ENCODE data around the gene IKZF1.

The IKZF1 gene

GRCh38 chr7:50283731-50284130 is 20.8 kb upstream of the IKZF1 start:
- no peak for DNase-seq (ENCODE audit: low spot score)

- no peak for DNase-seq (ENCODE audit: low spot score)
Measured at GRCh38 chr7:50284296-50284695, 20.2 kb upstream of the IKZF1 start.

GRCh38 chr7:50285269-50285668 is 19.2 kb upstream of the IKZF1 start:
- no peak for DNase-seq (ENCODE audit: low spot score)

GRCh38 chr7:50287129-50287528 is 17.4 kb upstream of the IKZF1 start:
- no peak for DNase-seq (ENCODE audit: low spot score)

GRCh38 chr7:50292165-50292757 is 12.3 kb upstream of the IKZF1 start:
- no peak for DNase-seq (ENCODE audit: low spot score)

- no peak for DNase-seq (ENCODE audit: low spot score)
Measured at GRCh38 chr7:50292763-50293162, 11.8 kb upstream of the IKZF1 start.

GRCh38 chr7:50293509-50294179 is 10.9 kb upstream of the IKZF1 start:
- DNase-seq (ENCODE audit: low spot score): no peak

- DNase-seq (ENCODE audit: low spot score): no peak
Measured at GRCh38 chr7:50295133-50295532, 9.4 kb upstream of the IKZF1 start.

GRCh38 chr7:50296799-50297198 is 7.7 kb upstream of the IKZF1 start:
- DNase-seq (ENCODE audit: low spot score): no peak

GRCh38 chr7:50298811-50299562 is 5.5 kb upstream of the IKZF1 start:
- DNase-seq (ENCODE audit: low spot score): no peak

- DNase-seq (ENCODE audit: low spot score): no peak
Measured at GRCh38 chr7:50300336-50300735, 4.2 kb upstream of the IKZF1 start.

GRCh38 chr7:50302486-50303334 is 1.8 kb upstream of the IKZF1 start:
- no peak for DNase-seq (ENCODE audit: low spot score)

- DNase-seq (ENCODE audit: low spot score): peak; percentile 51
Measured at GRCh38 chr7:50303335-50304128, 984 bp upstream of the IKZF1 start.

GRCh38 chr7:50304911-50305582 is 531 bp downstream of the IKZF1 start:
- no peak for DNase-seq (ENCODE audit: low spot score)

GRCh38 chr7:50305583-50306493 is 1.3 kb downstream of the IKZF1 start:
- DNase-seq (ENCODE audit: low spot score): no peak

GRCh38 chr7:50306494-50307367 is 2.2 kb downstream of the IKZF1 start:
- DNase-seq (ENCODE audit: low spot score): no peak

- DNase-seq (ENCODE audit: low spot score): no peak
Measured at GRCh38 chr7:50307368-50308032, 3.0 kb downstream of the IKZF1 start.

GRCh38 chr7:50308203-50308531 is 3.7 kb downstream of the IKZF1 start:
- DNase-seq (ENCODE audit: low spot score): no peak
